ENCODE measurements around the gene CDR2L. TPM values are rescaled to one million over a fixed set of nuclear protein-coding genes. Genes with fewer than 3 reads are reported as not detected.

The CDR2L gene
- total RNA-seq, 4 donors from 2014 or later = 5.6 to 8.6 (median 6.9) TPM

DNA sequence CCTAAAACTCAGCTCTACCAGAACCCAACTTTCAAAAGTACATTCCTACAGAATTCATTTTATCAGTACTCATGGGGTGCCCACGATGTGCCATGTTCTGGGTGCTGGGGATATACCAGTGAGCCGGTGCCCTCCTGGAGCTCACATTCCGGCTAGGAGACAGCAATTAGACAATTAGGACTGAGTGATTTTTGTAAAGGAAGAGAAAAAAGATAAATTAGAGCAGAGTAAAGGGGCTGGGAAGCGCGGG lies 24.6 kb downstream of the CDR2L start:
- TF ChIP-seq POLR2AphosphoS5 (IDR thresholded peaks at IDR 0.05) (no peak), EP300 (IDR thresholded peaks at IDR 0.05) (no peak), POLR2A (IDR thresholded peaks at IDR 0.05) (no peak)
- TF ChIP-seq, protein P1, sequence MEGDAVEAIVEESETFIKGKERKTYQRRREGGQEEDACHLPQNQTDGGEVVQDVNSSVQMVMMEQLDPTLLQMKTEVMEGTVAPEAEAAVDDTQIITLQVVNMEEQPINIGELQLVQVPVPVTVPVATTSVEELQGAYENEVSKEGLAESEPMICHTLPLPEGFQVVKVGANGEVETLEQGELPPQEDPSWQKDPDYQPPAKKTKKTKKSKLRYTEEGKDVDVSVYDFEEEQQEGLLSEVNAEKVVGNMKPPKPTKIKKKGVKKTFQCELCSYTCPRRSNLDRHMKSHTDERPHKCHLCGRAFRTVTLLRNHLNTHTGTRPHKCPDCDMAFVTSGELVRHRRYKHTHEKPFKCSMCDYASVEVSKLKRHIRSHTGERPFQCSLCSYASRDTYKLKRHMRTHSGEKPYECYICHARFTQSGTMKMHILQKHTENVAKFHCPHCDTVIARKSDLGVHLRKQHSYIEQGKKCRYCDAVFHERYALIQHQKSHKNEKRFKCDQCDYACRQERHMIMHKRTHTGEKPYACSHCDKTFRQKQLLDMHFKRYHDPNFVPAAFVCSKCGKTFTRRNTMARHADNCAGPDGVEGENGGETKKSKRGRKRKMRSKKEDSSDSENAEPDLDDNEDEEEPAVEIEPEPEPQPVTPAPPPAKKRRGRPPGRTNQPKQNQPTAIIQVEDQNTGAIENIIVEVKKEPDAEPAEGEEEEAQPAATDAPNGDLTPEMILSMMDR (IDR thresholded peaks at IDR 0.05) = no peak
- 4% methylated on average over 5 of the region's 5 CpGs for WGBS
- no peak for DNase-seq (ENCODE audit: low spot score in 2 of 2)
- Histone ChIP-seq H3K9me3 (no peaks in the 10 kb centered on the region), H3K36me3 (peaks cover 7% of the 10 kb centered on the region), H3K27ac (peak overlapping the region; percentile 94), H3K4me3 (peak overlapping the region; percentile 77), H3K4me1 (peaks cover 32% of the 10 kb centered on the region), H3K27me3 (no peaks in the 10 kb centered on the region)

DNA sequence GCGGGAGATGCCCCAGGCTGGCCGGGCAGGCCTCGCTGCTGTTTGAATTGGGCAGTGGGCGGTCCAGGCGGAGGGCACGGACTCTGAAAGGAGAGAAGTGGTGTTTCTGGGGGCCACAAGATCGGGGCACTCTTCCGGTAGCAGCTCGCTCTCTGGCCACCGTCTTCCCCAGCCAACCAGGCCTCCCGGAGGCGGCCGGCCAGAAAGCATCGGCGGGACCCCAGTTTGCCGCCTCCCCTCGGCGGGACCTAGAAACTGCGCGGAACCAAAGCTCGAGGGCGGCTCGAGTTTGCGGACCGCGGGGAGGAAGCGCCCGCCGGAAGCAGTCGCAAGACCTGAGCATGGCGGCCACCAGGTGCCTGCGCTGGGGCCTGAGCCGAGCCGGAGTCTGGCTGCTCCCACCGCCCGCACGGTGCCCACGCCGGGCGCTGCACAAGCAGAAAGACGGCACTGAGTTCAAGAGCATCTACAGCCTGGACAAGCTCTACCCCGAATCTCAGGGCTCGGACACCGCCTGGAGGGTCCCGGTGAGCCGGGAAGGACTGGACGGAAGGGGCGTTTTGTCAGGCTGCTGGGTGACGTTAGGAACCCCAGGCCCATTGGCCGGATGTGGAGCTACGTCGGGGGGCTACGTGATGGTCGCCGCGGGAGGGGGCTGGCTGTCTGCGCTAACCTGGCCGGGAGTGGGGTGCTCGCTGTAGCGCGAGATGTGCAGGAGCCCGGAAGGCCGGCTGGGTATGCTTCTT lies 25.1 kb downstream of the CDR2L start, which contains the start of gene MRPL58:
Gene MRPL58 (plus strand): TSS at position 325 of the 746 bp plus-strand sequence. CDS start 17 bp downstream, at position 342.
- Histone ChIP-seq H3K36me3 (peaks cover 11% of the 10 kb centered on the region), H3K27me3 (no peaks in the 10 kb centered on the region), H3K9me3 (no peaks in the 10 kb centered on the region), H3K27ac (peak within 1 kb of the TSS; percentile 94), H3K4me3 (peak within 1 kb of the TSS; percentile 77), H3K4me1 (peaks cover 32% of the 10 kb centered on the region)
- DNase-seq (ENCODE audit: low spot score in 2 of 2) = peak; percentile 90 to 94
- TF ChIP-seq, protein P1 (IDR thresholded peaks at IDR 0.05) = peak; percentile 10 to 55
- no peak for TF ChIP-seq EP300 (IDR thresholded peaks at IDR 0.05)
- TF ChIP-seq POLR2AphosphoS5 (IDR thresholded peaks at IDR 0.05) = peak in 2 of 3 donors; percentile 46 to 74
- peak in 1 of 2 donors; percentile 28 for TF ChIP-seq POLR2A (IDR thresholded peaks at IDR 0.05)
- under 1% methylated on average over 53 of the region's 63 CpGs for WGBS

DNA sequence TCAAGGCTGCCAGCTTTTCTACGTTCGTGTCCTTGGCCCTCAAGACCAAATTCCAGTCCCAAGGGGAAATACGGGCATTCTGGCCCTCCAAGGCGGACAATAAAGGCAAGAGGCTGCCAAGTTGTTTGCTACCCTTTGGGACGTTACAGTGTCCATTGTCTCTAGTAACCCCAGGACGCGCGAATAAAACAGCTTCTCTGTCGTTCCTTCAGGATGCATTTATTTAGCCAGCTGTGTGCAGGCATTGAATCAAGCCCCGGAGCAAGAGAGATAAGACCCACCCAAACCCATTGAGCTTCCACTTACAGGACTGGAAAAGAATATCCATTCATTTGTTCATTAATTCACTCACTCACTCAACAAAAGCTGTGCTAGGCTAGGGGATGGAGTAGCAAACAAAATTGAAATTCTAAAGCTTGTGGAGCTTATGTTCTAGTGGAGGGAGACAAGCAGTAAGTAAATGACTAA lies 25.7 kb downstream of the CDR2L start:
- peak overlapping the region; percentile 94 for H3K27ac ChIP-seq
- H3K9me3 ChIP-seq = no peaks in the 10 kb centered on the region
- TF ChIP-seq EP300 (IDR thresholded peaks at IDR 0.05) (no peak), POLR2A (IDR thresholded peaks at IDR 0.05) (no peak), POLR2AphosphoS5 (IDR thresholded peaks at IDR 0.05) (no peak)
- TF ChIP-seq, protein P1 (IDR thresholded peaks at IDR 0.05) = no peak
- H3K4me3 ChIP-seq = peak overlapping the region; percentile 77
- WGBS = 0% methylated on average over 2 of the region's 10 CpGs
- DNase-seq (ENCODE audit: low spot score in 2 of 2) = no peak
- no peaks in the 10 kb centered on the region for H3K27me3 ChIP-seq
- H3K4me1 ChIP-seq = peaks cover 32% of the 10 kb centered on the region
- peaks cover 15% of the 10 kb centered on the region for H3K36me3 ChIP-seq

DNA sequence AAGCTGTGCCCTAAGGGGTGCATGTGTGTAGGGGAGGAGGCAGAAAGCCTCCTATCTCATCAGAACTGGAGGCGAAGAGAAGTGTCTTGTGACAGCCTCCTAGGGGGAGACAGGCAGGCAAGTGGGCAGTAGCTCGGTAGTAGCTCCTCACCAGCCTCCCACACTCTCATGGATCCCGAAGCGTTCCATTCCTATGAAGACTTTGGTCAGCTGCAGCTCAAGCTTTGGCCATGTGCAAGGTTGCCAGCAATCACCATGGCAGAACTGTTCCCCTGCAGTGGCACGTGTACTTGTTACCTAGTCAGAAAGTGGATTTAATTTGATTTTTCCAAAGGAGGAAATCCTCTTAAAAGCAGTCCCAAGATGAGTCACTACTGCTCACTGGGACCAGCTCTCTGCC lies 31.7 kb downstream of the CDR2L start:
- WGBS = 82% methylated on average over 5 of the region's 5 CpGs
- no peaks in the 10 kb centered on the region for H3K27me3 ChIP-seq
- H3K4me3 ChIP-seq = no peak overlapping the region
- peaks cover 4% of the 10 kb centered on the region for H3K4me1 ChIP-seq
- H3K9me3 ChIP-seq = no peaks in the 10 kb centered on the region
- no peak for TF ChIP-seq POLR2A (IDR thresholded peaks at IDR 0.05)
- no peak for TF ChIP-seq POLR2AphosphoS5 (IDR thresholded peaks at IDR 0.05)
- no peak for TF ChIP-seq EP300 (IDR thresholded peaks at IDR 0.05)
- DNase-seq (ENCODE audit: low spot score in 2 of 2) = no peak
- H3K36me3 ChIP-seq = peaks cover 55% of the 10 kb centered on the region
- no peak overlapping the region for H3K27ac ChIP-seq

DNA sequence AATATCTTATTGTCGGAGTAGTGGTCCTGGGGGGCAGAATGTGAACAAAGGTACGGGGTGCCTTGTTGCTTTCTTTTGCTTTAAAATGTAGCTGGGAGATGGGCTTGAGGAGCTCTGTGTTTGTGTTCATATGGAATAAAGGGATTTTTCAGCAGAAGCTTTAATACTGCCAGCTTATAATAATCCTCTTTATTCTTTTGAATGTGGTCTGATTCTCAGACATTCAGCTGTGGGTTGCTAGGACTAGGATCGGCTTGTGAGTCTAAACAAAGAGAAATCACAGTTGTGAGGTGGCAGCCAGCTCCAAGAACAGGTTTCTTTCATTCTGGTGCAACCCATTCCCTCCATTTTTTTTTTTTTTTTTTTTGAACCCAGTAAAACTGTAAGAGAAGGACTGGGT lies 32.3 kb downstream of the CDR2L start:
- DNase-seq (ENCODE audit: low spot score in 2 of 2) = no peak

More for the DNA sequence above, 32.3 kb downstream of the CDR2L start:
- Histone ChIP-seq H3K36me3 (peaks cover 55% of the 10 kb centered on the region), H3K27me3 (no peaks in the 10 kb centered on the region), H3K4me3 (no peak overlapping the region), H3K9me3 (no peaks in the 10 kb centered on the region), H3K27ac (no peak overlapping the region), H3K4me1 (peaks cover 4% of the 10 kb centered on the region)
- whole genome bisulfite sequencing = 93% methylated on average over 3 of the region's 3 CpGs
- TF ChIP-seq, protein P1 (IDR thresholded peaks at IDR 0.05) = no peak
- no peak for TF ChIP-seq POLR2AphosphoS5 (IDR thresholded peaks at IDR 0.05)
- TF ChIP-seq EP300 (IDR thresholded peaks at IDR 0.05) = no peak
- TF ChIP-seq POLR2A (IDR thresholded peaks at IDR 0.05) = no peak
